GM18519 (cell line): Measurements from ENCODE around the gene GTF2H4.
"Not testable (repeated sequence)": the region's sequence is repeated elsewhere in the genome, so short reads cannot be mapped to it uniquely, and the experiment has no call there.

Experiments
- ATAC-seq: cut with Tn5 transposase; IDR thresholded peaks from one replicate; pipeline ENCODE4 v1.9.1; 2021; ENCODE audit warnings: mild to moderate bottlenecking, moderate library complexity; ENCODE audit not compliant: unreplicated experiment, low FRiP score

Gene GTF2H4

DNA sequence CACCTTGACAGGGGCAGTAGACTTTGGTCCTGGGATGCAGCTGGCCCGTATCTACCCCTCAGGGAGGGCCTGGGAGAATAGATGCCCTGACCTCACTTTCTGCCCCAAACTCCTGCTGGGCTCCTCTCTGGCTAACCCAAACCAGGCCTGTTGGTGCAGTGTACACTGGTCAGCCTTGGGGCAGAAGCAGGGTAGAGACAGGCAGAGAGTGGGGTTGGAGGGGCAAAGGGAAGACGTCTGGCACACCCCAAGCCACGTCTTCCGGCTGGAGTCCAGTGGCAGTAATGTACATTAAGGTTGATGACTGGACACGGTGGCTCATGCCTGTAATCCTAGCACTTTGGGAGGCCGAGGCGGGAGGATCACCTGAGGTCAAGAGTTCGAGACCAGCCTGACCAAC is 14.3 kb upstream of the GTF2H4 start:
- no peak for ATAC-seq

DNA sequence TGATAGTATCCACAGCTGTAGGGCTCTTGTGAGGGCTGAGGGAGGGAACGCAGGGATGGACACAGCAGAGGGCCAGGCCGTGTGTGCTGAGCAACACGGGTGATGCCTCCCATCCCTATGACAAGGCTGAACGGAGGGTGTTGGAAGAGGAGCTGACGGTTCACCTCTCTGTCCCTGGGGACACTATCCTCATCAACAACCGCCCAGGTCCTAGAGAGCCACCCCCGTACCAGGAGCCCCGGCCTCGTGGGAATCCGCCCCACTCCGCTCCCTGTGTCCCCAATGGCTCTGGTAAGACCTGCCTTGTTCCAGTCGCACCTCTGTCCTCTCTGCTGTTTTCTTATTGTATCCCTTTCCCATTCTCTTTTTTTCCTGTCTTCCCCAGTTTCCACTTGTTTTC is 13.6 kb upstream of the GTF2H4 start:
- no peak for ATAC-seq

DNA sequence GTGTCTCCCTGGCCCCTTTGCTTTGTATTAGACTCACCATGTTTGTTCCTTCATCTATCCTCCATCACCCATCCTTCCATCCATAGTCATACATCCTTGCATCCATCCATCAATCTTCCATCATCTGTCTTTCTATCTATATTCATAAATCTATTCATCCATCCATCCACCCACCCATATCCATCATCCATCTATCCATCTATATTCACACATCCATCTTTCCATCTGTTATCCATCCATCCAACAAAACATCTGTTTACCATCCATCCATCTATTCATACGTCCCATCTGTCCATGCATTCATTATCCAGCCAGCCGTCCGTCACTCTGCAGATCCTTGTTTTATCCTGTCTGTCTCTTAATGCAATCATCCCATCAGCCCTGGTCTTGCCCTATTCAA is 13.1 kb upstream of the GTF2H4 start:
- no peak for ATAC-seq

GRCh38 chr6:30895343-30895742 is 12.7 kb upstream of the GTF2H4 start:
- no peak for ATAC-seq

DNA sequence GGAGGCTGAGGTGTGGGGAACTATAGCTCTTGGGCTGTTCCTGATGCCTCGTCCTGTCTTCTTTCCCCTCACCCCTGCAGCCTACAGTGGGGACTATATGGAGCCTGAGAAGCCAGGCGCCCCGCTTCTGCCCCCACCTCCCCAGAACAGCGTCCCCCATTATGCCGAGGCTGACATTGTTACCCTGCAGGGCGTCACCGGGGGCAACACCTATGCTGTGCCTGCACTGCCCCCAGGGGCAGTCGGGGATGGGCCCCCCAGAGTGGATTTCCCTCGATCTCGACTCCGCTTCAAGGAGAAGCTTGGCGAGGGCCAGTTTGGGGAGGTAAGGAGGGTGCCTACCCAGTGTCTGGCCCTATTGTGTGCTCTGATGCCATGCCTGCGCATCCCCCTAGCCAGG is 11.5 kb upstream of the GTF2H4 start:
- ATAC-seq: no peak

DNA sequence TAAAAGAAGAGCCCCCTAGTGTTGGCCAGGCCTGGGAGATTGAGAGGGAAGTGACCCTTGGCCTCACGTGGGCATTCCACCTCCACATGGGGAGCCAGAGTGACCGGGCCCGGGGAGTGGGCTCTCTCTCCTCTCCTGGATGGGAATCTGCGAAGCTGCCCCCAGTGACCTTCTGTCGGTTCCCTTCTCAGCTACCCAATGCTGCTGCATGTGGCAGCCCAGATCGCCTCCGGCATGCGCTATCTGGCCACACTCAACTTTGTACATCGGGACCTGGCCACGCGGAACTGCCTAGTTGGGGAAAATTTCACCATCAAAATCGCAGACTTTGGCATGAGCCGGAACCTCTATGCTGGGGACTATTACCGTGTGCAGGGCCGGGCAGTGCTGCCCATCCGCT is 10.1 kb upstream of the GTF2H4 start:
- no peak for ATAC-seq

- ATAC-seq: no peak
Measured at GRCh38 chr6:30898750-30899360, 9.2 kb upstream of the GTF2H4 start.

GRCh38 chr6:30900863-30901417 is 7.1 kb upstream of the GTF2H4 start:
- ATAC-seq: no peak

GRCh38 chr6:30901436-30901835 is 6.6 kb upstream of the GTF2H4 start:
- ATAC-seq: no peak

GRCh38 chr6:30902196-30902595 is 5.8 kb upstream of the GTF2H4 start:
- not testable (repeated sequence) for ATAC-seq

DNA sequence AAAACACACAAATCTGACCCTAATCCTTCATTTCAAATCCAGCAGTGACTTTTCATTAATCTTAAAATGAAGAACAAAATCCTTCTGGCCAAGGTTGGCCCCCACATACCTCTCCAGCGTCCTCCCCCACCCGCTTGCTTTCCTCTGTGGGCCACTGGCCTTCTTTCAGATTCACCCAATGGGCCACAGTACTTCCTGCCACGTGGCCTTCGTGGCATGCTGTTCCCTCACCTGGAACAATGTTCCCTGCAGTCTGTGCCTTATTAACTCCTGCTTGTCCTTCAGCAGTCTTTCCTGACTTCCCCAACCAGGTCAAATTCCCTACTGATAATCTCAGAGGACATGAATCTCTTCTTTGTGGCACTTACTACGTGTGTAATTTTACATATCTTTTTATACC is 5.3 kb upstream of the GTF2H4 start:
- ATAC-seq: no peak

GRCh38 chr6:30903236-30903635 is 4.8 kb upstream of the GTF2H4 start:
- ATAC-seq: no peak

GRCh38 chr6:30907290-30907757 is 683 bp upstream of the GTF2H4 start:
- ATAC-seq: not testable (repeated sequence)

DNA sequence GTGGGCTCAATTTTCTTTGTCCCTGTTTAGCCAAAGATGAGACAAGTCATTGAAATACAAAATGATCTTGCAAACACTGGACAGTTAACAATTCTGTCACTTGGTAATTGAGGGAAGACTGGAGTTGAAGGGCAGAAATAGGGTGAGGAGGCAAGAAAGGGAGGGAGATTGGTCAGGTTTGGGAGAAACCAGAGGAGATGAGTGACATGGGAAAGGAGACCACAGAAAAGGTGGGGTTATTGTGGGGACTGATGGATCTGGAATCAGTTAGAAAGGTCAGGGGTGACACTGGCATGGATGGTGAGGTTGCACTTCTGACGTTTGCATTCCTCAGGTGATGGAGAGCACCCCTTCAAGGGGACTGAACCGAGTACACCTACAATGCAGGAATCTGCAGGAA is 693 bp downstream of the GTF2H4 start:
- no peak for ATAC-seq

DNA sequence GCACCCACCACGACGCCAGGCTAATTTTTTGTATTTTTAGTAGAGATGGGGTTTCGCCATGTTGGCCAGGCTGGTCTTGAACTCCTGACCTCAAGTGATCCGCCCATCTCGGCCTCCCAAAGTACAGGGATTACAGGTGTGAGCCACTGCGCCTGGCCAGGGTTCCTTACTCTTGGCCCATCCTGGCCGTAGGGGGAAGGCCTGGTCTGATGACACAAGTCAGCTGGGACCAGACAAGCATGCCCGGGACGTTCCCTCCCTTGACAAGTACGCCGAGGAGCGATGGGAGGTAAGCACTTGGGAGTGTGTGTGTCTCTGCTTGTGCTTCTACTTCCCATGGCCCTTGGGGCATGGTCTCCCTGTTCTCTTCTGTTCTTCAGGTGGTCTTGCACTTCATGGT is 2.5 kb downstream of the GTF2H4 start:
- ATAC-seq: not testable (repeated sequence)

- no peak for ATAC-seq
Measured at GRCh38 chr6:30912746-30913520, 4.9 kb downstream of the GTF2H4 start.

DNA sequence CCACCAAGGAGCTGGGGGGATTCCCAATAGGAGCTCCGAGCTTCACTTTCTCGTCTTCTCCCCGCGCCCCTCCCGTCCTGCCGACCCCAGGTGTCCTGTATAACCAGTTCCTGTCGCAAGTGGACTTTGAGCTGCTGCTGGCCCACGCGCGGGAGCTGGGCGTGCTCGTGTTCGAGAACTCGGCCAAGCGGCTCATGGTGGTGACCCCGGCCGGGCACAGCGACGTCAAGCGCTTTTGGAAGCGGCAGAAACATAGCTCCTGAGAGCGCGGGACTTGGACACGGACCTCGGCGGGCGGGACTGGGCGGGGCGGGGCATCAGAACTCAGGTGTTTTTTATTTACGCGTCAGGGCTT is 5.7 kb downstream of the GTF2H4 start:
- no peak for ATAC-seq

GRCh38 chr6:30914076-30914853 is 6.3 kb downstream of the GTF2H4 start, which contains the start of gene VARS2:
VARS2 (plus strand) TSS chr6:30914238; CDS start chr6:30914837, 599 bp downstream.
- peak; percentile 72 for ATAC-seq

GRCh38 chr6:30914854-30915590 is 7.0 kb downstream of the GTF2H4 start:
- no peak for ATAC-seq

GRCh38 chr6:30915591-30915946 is 7.6 kb downstream of the GTF2H4 start:
- no peak for ATAC-seq
